Left lobe of liver (tissue), 2 donors: ENCODE measurements around the gene SPOCK1. TPM values are rescaled to one million over a fixed set of nuclear protein-coding genes. Genes with fewer than 3 reads are reported as not detected.
A peak's percentile ranks its signal among the peaks of the same experiment; 100 is the strongest.

Experiments
- ATAC-seq: fragments of 200-7000 bp; cut with Tn5 transposase; one replicate; pipeline ENCODE4 v1.9.1; 2020; ENCODE audit warnings: mild to moderate bottlenecking, moderate library complexity
- DNase-seq: peaks from one replicate; pipeline ENCODE4 v3.0.0-alpha.2; 2020; ENCODE audit warnings: low spot score
- total RNA-seq: library from RNA; stranded (reverse); gene quantifications from one replicate; pipeline ENCODE4 v1.2.1, GENCODE V29; 2021
- donor health status: DM: no; HTN: no; CAD: no; lungs with moderate emphysema.
- donor health status: DM: no; HTN: yes; CAD: no.

The SPOCK1 gene
- total RNA-seq, 1 donor from 2014 or later = 0.40 TPM

DNA sequence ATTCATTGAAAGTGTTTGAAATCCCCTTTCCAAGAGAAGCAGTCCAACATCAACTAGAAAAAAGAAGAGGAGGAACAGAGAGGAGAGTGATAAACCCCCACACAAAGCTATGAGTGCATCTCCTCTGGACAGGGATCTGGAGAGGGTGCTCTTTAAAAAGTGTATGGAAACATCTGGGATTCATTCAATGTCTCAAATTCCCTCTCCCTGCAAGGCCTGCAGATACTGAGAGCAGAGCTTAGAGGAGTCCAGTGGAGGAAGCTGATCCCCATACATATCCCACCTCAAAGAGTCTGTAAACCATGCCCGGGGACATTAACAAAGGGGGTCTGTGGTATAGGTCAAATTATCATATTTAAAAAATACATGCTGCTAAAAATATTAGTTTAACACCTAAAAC is 2.2 kb downstream of the SPOCK1 start:
- no peak for DNase-seq
- ATAC-seq = no peak

GRCh38 chr5:137492331-137492730 is 6.8 kb downstream of the SPOCK1 start:
- no peak for ATAC-seq
- no peak for DNase-seq

DNA sequence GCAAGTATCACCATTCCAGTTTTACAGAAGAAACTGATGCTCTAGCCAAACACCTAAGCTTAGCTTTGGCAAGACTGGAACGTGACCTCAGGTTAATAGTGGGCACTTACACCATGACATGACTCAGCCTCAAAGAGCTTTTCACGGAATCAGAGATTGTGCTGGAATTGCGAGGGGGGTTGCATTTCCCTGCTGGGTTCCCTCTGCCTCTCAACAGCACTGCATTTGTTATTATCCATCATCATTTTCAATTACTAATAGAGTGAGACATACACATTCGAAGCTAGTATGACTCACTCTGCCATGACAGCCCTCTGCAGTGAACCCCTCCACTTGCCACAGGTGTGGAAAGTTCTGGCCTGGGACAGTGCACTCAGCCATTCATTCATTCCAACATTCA is 8.0 kb downstream of the SPOCK1 start:
- no peak for DNase-seq
- no peak for ATAC-seq

DNA sequence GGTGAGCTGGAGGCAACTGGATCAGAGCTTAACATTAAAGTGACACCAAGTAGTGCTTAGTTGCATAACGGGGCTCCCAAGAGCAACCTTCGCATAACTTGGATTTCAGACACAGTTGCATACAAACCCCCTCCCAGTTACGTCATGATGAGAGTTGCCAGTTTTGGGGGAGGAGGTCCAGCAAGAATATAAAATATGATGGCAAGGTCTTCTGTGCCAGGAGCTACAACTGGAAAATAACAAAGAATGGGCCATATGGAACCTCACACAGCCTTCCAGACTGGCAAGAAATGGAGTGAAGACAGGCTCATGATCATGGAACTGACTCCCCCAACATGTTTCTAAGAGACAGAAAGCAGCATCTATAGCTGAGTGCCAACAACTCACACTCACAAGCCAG is 8.5 kb downstream of the SPOCK1 start:
- DNase-seq (no peak), ATAC-seq (no peak)

DNA sequence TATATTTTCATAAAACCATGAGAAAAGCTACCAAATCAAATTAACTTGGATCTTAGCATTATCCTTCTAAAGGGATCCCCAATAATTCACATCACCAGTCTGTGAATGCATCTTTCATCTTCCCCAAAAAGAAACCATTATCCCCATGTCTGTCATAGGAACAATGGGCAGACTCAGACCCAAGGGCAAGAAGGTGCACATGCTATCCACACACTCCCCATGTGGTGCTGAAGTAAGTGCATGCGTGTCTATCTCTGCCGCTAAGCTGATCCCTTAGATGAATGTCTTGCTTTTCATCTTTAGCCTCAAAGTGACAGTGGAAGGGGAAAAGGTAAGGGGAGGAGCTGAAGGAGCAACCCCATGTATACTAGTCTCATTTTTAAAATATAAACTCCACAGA is 10.2 kb downstream of the SPOCK1 start:
- no peak for ATAC-seq
- no peak for DNase-seq

- ATAC-seq (no peak), DNase-seq (no peak)
Observed at GRCh38 chr5:137488516-137488915, 10.6 kb downstream of the SPOCK1 start.

DNA sequence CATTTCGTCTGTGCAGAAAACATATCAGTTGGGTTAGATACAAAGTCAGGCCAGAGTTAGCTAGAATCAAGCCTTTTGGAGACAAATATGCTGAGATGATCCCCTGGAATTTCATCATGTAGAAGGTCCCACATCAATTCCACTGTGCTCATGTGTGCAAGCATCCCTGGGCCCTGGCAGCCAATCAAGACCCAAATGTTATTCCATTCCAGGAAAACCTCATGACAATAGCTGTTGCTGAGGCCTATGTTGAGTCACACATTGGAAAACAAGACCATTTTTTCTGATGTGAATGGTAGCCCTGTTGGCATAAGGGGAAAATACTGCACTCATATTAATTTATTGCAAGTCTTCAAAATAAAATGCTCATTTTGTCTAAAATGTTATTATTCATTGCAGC is 11.5 kb downstream of the SPOCK1 start:
- no peak for DNase-seq
- ATAC-seq = no peak

DNA sequence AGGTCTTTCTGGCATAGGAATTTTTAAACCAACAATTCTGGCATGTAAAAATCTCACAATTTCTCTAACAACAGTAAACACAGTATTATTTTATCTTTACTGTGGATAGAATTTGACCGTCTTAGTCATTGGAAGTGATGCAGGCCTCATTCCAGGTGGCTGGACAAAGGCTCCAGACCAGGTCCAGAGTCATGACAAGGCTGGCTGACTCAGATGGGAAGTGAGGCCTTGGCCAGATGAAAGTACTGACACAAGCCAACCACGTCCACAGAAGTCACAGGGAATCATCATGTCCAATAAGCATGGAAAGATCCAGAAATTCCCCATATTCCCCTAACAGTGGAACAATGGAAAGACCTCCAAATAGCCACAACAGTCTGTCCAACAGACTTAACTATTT is 12.4 kb downstream of the SPOCK1 start:
- no peak for DNase-seq
- no peak for ATAC-seq

GRCh38 chr5:137481596-137481995 is 17.5 kb downstream of the SPOCK1 start:
- ATAC-seq = no peak
- no peak for DNase-seq

DNA sequence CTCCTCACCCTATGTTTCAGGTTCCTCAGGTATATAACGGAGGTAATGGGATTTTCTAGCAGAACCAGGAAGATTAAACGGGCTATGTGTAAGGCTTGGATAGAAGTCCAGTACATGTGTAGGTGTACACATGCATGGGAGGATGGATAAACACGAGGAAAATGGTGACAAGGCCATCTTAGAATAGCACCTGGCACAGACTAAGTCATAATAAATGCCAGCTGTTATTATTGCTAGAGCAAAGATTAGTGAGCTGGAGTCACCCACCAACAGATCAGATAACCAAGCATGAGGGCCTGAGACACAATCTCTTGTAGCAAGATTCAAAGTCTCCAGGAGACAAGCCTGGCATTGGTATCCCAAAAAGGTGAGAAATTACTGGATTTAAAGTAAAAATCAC is 21.1 kb downstream of the SPOCK1 start:
- no peak for DNase-seq
- no peak for ATAC-seq

- ATAC-seq = no peak
- DNase-seq = no peak
Observed at GRCh38 chr5:137470921-137471220, 28.3 kb downstream of the SPOCK1 start.

- DNase-seq (no peak), ATAC-seq (no peak)
Observed at GRCh38 chr5:137470111-137470920, 28.8 kb downstream of the SPOCK1 start.

DNA sequence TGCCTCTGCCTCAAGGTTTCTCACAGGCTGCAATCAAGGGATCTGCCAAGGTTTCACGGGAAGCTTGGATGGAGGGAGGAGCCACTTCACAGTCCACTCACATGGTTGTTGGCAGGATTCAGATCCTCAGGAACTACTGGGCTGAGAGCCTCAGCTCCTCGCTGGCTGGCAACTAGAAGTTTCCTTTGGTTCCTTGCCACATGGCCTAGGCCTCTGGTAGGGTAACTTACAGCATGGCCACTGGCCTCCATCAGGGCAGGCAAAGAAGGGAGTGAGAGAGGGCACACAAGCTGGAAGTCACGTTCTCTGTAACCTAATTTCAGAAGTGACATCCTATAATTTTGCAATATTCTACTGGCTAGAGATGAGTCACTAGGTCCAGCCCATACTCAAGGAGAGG is 32.2 kb downstream of the SPOCK1 start:
- no peak for DNase-seq
- no peak for ATAC-seq

GRCh38 chr5:137465930-137466329 is 33.2 kb downstream of the SPOCK1 start:
- DNase-seq = no peak
- no peak for ATAC-seq

DNA sequence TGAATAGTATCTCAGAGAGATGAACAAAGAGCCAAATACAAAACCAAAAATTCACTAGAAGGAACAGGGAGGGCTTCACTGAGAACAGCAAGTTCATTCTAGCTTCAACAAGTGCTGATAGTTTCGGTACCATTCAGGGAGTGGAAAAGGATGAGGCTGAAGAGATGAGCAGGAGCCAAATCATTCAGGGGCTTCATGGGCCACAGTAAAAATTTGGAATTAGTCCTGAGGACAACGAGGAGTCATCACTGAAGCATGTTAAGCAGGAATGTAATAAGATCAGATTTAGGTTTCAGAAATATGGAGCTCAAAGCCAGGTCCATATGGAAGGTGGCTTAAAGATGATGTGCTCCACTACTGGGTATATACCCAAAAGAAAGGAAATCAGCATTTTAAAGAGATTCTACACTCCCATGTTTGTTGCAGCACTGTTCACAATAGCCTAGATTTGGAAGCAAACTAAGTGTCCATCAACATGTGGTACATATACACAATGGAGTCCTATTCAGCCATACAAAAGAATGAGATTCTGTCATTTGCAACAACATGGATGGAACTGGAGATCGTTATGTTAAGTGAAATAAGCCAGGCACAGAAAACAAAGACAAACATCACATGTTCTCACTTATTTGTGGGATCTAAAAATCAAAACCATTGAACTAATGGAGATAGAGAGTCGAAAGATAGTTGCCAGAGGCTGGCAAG is 36.2 kb downstream of the SPOCK1 start:
- no peak for ATAC-seq
- no peak for DNase-seq

DNA sequence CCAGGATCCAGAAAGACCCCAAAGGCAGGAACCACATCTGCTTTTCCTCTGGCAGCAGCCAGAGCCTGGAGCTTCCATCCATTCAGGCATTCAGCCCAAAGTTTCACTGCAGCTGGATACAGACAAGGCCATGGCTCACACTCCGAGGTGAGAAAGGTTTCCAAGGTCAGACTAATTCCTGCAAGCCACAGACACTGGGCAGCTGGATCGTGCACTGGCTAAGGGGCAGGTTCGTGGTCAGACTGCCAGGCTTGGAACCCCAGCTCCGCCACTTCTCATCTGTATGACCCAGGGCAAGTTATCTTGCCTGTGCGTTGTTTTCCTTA is 36.9 kb downstream of the SPOCK1 start:
- no peak for ATAC-seq
- no peak for DNase-seq

DNA sequence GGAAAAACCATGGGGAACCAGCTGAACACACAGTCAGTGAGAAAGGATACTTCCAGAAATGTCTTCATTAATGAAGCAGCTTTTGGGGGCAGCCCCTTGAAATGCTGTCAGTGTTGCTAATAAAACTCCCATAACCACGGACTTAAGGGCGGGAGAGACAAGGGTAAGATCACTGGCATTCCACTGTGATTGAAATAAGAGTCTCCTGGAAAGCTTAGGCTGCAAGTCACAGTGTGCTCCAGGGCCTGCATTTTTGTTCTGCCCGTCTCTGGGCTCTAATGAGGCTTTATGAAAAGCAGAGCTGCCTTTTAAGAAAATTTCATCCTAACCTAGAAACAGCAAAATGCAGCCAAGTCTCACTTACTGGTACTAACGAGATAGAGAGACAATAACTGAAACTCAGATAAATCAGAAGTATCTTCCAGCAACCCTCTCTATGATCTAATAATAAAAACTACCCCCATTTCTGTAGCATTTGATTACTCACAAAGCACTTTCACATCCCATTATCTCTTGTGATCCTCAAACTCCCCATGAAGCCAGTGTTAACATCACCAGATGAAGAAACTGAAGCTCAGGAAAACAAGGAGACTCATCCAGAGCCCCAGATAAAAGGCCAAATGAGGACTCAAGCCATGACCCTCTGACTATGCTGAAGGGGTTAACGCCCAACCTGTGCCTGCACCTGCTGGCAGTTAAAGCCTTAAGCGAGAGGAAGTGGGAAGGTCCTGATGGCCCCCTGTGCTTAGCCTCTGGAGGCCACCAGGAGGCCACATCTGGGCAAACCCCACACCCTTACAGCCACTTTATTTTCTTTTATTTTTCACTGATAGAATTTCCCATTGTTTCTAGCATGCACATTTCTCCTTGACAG is 37.5 kb downstream of the SPOCK1 start:
- DNase-seq = no peak
- ATAC-seq = no peak

- DNase-seq (no peak), ATAC-seq (no peak)
Observed at GRCh38 chr5:137454671-137455070, 44.5 kb downstream of the SPOCK1 start.

GRCh38 chr5:137453483-137454080 is 45.5 kb downstream of the SPOCK1 start:
- DNase-seq (no peak), ATAC-seq (peak; percentile 39)

DNA sequence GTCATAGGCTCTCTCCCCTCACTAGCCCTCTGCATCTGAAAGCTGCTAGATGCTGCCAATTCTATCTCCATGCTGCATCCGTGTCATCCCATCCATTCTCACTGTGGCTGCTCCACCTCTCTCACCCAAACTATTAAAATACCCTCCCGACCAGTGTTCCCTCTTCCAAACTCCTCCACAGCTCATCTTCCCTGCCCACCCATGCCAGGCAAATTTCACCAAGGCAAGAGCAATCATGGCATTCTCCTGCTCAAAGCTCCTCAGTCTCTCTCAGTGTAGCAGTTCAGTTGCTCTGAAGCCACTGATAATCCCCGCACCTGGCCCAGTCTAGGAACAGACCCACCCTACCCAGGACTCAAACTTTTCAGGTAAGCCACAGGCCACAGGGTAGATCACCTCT is 48.4 kb downstream of the SPOCK1 start:
- DNase-seq (no peak), ATAC-seq (no peak)

GRCh38 chr5:137448868-137449267 is 50.3 kb downstream of the SPOCK1 start:
- no peak for ATAC-seq

GRCh38 chr5:137446615-137447014 is 52.5 kb downstream of the SPOCK1 start:
- no peak for DNase-seq
- no peak for ATAC-seq

More at GRCh38 chr5:137448868-137449267, 50.3 kb downstream of the SPOCK1 start:
- no peak for DNase-seq
